Ovary (tissue), 9 donors: ENCODE data around the gene GLYATL3. TPM values are rescaled to one million over a fixed set of nuclear protein-coding genes. Genes with fewer than 3 reads are reported as not detected.
A peak's percentile ranks its signal among the peaks of the same experiment; 100 is the strongest.

Source experiments
- DNase-seq, 5 donors: peaks; one replicate each; pipeline ENCODE4 v3.0.0-alpha.2; 2019 to 2020
- H3K27ac ChIP-seq, 2 donors: fragments of 200-600 bp; one replicate each; pipeline versions ENCODE4 v1.5.1 to v1.8.0; 2019 to 2022
- H3K27me3 ChIP-seq: fragments of 200-600 bp; one replicate; pipeline ENCODE4 v1.8.0; 2022
- H3K36me3 ChIP-seq: fragments of 200-600 bp; sonication (generic); one replicate; pipeline ENCODE4 v1.5.1; 2019
- H3K4me1 ChIP-seq: one replicate; pipeline ENCODE4 v1.8.1; 2013; ENCODE audit warnings: mild to moderate bottlenecking, moderate library complexity; ENCODE audit not compliant: insufficient read depth
- H3K4me3 ChIP-seq: fragments of 200-600 bp; sonication (generic); one replicate; pipeline ENCODE4 v1.5.1; 2017
- H3K9me3 ChIP-seq, 2 donors: fragments of 200-600 bp in 1 of 2; sonication (generic) in 1 of 2; one replicate each; pipeline versions ENCODE4 v1.5.1 to v1.8.1; 2013 to 2019; ENCODE audit warnings: mild to moderate bottlenecking in 1 of 2, moderate library complexity in 1 of 2
- CTCF ChIP-seq, 3 donors: fragments of 450-650 bp in 2 of 3; fragments of 200-600 bp in 1 of 3; IDR thresholded peaks; one replicate each; pipeline versions ENCODE4 v1.5.1 to v1.8.0; 2016 to 2022; ENCODE audit warnings: antibody characterized with exemption in 3 of 3, mild to moderate bottlenecking in 1 of 3
- EP300 ChIP-seq: sonication (generic); formaldehyde crosslinking; IDR thresholded peaks from one replicate; pipeline ENCODE4 v1.6.1; 2017; ENCODE audit warnings: antibody characterized with exemption
- POLR2A ChIP-seq: fragments of 450-650 bp; IDR thresholded peaks from one replicate; pipeline ENCODE4 v1.6.1; 2017; ENCODE audit warnings: antibody characterized with exemption, mild to moderate bottlenecking, moderate library complexity
- WGBS, 3 donors: extraction: QIAGEN DNeasy Blood & Tissue Kit in 1 of 3; methylation state at CpG; one replicate each; pipeline versions ENCODE4 v1.1.5 to v1.1.7; 2013 to 2017; 5-methylcytosine and 5-hydroxymethylcytosine counted together
- intact Hi-C, 4 donors: fragments of 100-400 bp; cut with DNase I; formaldehyde crosslinking; loops; one replicate each; pipeline versions ENCODE4 v1.11.0 to v1.15.1; 2022 to 2023
- polyA plus RNA-seq, 2 donors: library from polyadenylated mRNA; stranded (reverse); fragments of 200-250 nt in 1 of 2; fragments of 350-450 nt in 1 of 2; fragmentation: Illumina TruSeq in 1 of 2; extraction: RNeasy Lipid Tissue Mini Kit (QIAGEN cat#74804) in 1 of 2; gene quantifications; one replicate each; pipeline ENCODE4 v1.2.3, GENCODE V29; 2013 to 2014
- total RNA-seq, 7 donors: library from RNA; depleted of rRNA in 2 of 7; stranded (reverse); fragments of >200 nt in 2 of 7; fragmentation: NEBNext Ultra II Directional in 3 of 7; extraction: Animal tissue kit (Norgen Biotek cat#: 25700) in 3 of 7; gene quantifications; one replicate each; pipeline versions ENCODE4 v1.1.0 to v1.2.4, GENCODE V29; 2016 to 2023
- donor health status: DM: no; HTN: no; CAD: no; lungs with moderate emphysema.
- donor health status: DM: no; HTN: no; CAD: no.
- donor health status: Bipolar disorder and iron deficiency.
- donor health status: DM: yes; HTN: yes; CAD: no.
- donor health status: DM: no; HTN: no; CAD: no.
- donor health status: DM: yes; HTN: yes; CAD: no.

Gene GLYATL3
- total and polyA plus RNA-seq, 9 donors: not detected

GRCh38 chr6:49462071-49462470 is 37.7 kb upstream of the GLYATL3 start:
- Histone ChIP-seq H3K27me3 (no peaks in the 10 kb centered on the region), H3K4me3 (peak overlapping the region; percentile 62), H3K9me3 (no peaks in the 10 kb centered on the region), H3K27ac (peak overlapping the region; percentile 72 to 75), H3K4me1 (peaks cover 3% of the 10 kb centered on the region), H3K36me3 (no peaks in the 10 kb centered on the region)
- TF ChIP-seq POLR2A (no peak), CTCF (IDR thresholded peaks at IDR 0.05) (no peak)
- no peak for DNase-seq
- intact Hi-C loops: no loop called here
- 16 to 32% (median 26%) methylated on average over 3 of the region's 3 CpGs for WGBS, 3 donors

DNA sequence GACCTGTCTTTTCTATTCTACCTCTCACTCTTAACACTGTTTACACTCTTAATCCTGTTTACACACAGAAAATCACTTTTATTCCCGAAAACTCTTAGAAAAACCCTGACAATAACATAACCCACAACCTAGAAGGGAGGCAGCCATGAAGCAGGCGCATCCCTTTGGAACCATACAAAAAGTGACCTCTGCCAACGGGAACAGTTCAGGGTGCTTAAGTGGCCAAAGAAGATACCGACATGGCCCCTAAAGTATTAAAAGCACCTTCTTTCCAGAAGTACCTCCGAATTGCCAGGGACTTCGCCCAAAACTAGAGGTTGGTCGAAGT is 37.2 kb upstream of the GLYATL3 start:
- intact Hi-C loops: no loop called here
- H3K27ac ChIP-seq: peak overlapping the region; percentile 72 to 75
- H3K27me3 ChIP-seq: no peaks in the 10 kb centered on the region
- 0 to 1% (median 1%) methylated on average over 7 of the region's 7 CpGs for WGBS, 3 donors
- no peak for TF ChIP-seq EP300
- peak in 1 of 3 donors; percentile 1 for TF ChIP-seq CTCF (IDR thresholded peaks at IDR 0.05)
- no peak for TF ChIP-seq POLR2A
- H3K4me3 ChIP-seq: peak overlapping the region; percentile 62
- peak in 1 of 5 donors; percentile 12 for DNase-seq
- peaks cover 3% of the 10 kb centered on the region for H3K4me1 ChIP-seq
- H3K9me3 ChIP-seq: no peaks in the 10 kb centered on the region
- H3K36me3 ChIP-seq: no peaks in the 10 kb centered on the region

GRCh38 chr6:49462927-49463611 is 36.7 kb upstream of the GLYATL3 start, which contains the start of the genes CENPQ and MMUT:
CENPQ (plus strand) TSS chr6:49463370; CDS start chr6:49470177, 6,807 bp downstream.
MMUT (minus strand) TSS chr6:49463253; CDS start chr6:49459466, 3,787 bp downstream.
- Histone ChIP-seq H3K4me1 (peaks cover 3% of the 10 kb centered on the region), H3K4me3 (peak within 1 kb of the TSS; percentile 62), H3K27me3 (no peaks in the 10 kb centered on the region), H3K36me3 (no peaks in the 10 kb centered on the region), H3K27ac (peak within 1 kb of the TSS; percentile 72 to 75), H3K9me3 (no peaks in the 10 kb centered on the region)
- intact Hi-C loops: no loop called here
- peak; percentile 91 to 95 (median 92) for DNase-seq
- 0 to 1% (median 0%) methylated on average over 37 of the region's 37 CpGs for WGBS, 3 donors
- peak; percentile 87 for TF ChIP-seq EP300
- peak in 1 of 3 donors; percentile 28 for TF ChIP-seq CTCF (IDR thresholded peaks at IDR 0.05)
- peak; percentile 89 for TF ChIP-seq POLR2A

- H3K36me3 ChIP-seq: no peaks in the 10 kb centered on the region
- no peaks in the 10 kb centered on the region for H3K9me3 ChIP-seq
- peak overlapping the region in 1 of 2 donors; percentile 75 for H3K27ac ChIP-seq
- 0 to 2% (median 1%) methylated on average over 4 of the region's 4 CpGs for WGBS, 3 donors
- H3K4me3 ChIP-seq: peak overlapping the region; percentile 62
- peaks cover 3% of the 10 kb centered on the region for H3K4me1 ChIP-seq
- no peaks in the 10 kb centered on the region for H3K27me3 ChIP-seq
- DNase-seq: no peak
- intact Hi-C loops: no loop called here
- no peak for TF ChIP-seq CTCF (IDR thresholded peaks at IDR 0.05)
- no peak for TF ChIP-seq EP300
- no peak for TF ChIP-seq POLR2A
These were observed 36.1 kb upstream of the GLYATL3 start for GRCh38 chr6:49463612-49463967.
